SK-N-SH (cell line): ENCODE results near the gene KCNE2.

Experiments
- EZH2phosphoT487 ChIP-seq: fragments of 200-600 bp; sonication (generic); IDR thresholded peaks from 2 replicates; pipeline ENCODE4 v1.6.1; 2017; ENCODE audit warnings: low read depth, mixed run types, mild to moderate bottlenecking, antibody characterized with exemption, moderate library complexity, borderline replicate concordance
- MXI1 ChIP-seq: IDR thresholded peaks from 2 replicates; pipeline ENCODE4 v1.6.1; 2012; ENCODE audit warnings: mild to moderate bottlenecking, low read depth, low read length, improper control_type of control experiment
- TF ChIP-seq, protein P1 (sequence below): fragments of 200-600 bp; sonication (generic); IDR thresholded peaks from 2 replicates; pipeline ENCODE4 v1.6.1; 2017; ENCODE audit warnings: antibody characterized with exemption, mild to moderate bottlenecking, moderate library complexity

GRCh38 chr21:34320011-34320410, 43.8 kb upstream of the KCNE2 start:
- TF ChIP-seq, protein P1, sequence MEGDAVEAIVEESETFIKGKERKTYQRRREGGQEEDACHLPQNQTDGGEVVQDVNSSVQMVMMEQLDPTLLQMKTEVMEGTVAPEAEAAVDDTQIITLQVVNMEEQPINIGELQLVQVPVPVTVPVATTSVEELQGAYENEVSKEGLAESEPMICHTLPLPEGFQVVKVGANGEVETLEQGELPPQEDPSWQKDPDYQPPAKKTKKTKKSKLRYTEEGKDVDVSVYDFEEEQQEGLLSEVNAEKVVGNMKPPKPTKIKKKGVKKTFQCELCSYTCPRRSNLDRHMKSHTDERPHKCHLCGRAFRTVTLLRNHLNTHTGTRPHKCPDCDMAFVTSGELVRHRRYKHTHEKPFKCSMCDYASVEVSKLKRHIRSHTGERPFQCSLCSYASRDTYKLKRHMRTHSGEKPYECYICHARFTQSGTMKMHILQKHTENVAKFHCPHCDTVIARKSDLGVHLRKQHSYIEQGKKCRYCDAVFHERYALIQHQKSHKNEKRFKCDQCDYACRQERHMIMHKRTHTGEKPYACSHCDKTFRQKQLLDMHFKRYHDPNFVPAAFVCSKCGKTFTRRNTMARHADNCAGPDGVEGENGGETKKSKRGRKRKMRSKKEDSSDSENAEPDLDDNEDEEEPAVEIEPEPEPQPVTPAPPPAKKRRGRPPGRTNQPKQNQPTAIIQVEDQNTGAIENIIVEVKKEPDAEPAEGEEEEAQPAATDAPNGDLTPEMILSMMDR = no peak
- no peak for TF ChIP-seq MXI1
- no peak for TF ChIP-seq EZH2phosphoT487
